ENCODE data around the gene COPG2.
"Not testable (repeated sequence)": the region's sequence is repeated elsewhere in the genome, so short reads cannot be mapped to it uniquely, and the experiment has no call there.

The COPG2 gene

DNA sequence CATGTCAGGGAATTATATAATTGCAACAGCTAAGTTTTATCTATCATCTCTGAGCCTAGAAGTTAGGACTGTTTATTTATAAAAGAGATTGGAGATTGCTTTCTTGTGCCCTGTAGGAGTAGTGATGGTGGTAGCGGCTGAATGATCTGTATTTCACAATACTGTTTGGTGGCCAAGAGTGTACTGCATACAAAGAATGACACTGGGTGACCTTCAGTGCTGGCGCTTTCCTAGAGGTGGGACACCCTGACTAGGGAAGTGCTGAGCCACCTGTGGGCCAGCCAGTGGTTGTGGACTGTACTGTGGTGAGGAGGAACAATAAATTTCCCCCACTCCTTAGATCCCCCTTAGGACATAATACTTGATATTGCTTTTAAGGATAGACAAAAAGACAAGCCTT is 53.0 kb downstream of the COPG2 start:
- H3K27ac ChIP-seq (ENCODE audit: low read depth, low read length): no peak overlapping the region
- H3K9me3 ChIP-seq (ENCODE audit: control insufficient read depth, insufficient read depth, low read depth, low read length): 0 out of 2 replicates have a peak, but pooled peaks cover 6% of the 10 kb centered on the region
- H3K27me3 ChIP-seq (ENCODE audit: control insufficient read depth, insufficient read depth, low read length): no peaks in the 10 kb centered on the region
- no peaks in the 10 kb centered on the region for H3K4me1 ChIP-seq (ENCODE audit: control insufficient read depth, insufficient read depth, low read length)
- H3K9ac ChIP-seq (ENCODE audit: low read length): no peak overlapping the region
- H3K36me3 ChIP-seq (ENCODE audit: control insufficient read depth, insufficient read depth, low read length): peaks cover 50% of the 10 kb centered on the region
- H3K4me3 ChIP-seq (ENCODE audit: low read depth, low read length): no peak overlapping the region

- Histone ChIP-seq H3K4me3 (ENCODE audit: low read depth, low read length) (no peak overlapping the region), H3K36me3 (ENCODE audit: control insufficient read depth, insufficient read depth, low read length) (peaks cover 61% of the 10 kb centered on the region), H3K4me1 (ENCODE audit: control insufficient read depth, insufficient read depth, low read length) (no peaks in the 10 kb centered on the region), H3K27me3 (ENCODE audit: control insufficient read depth, insufficient read depth, low read length) (no peaks in the 10 kb centered on the region), H3K9ac (ENCODE audit: low read length) (no peak overlapping the region), H3K9me3 (ENCODE audit: control insufficient read depth, insufficient read depth, low read depth, low read length) (0 out of 2 replicates have a peak, but pooled peaks cover 6% of the 10 kb centered on the region), H3K27ac (ENCODE audit: low read depth, low read length) (no peak overlapping the region)
Observed at GRCh38 chr7:130614449-130614848, 54.1 kb downstream of the COPG2 start.

GRCh38 chr7:130611218-130611617 is 57.3 kb downstream of the COPG2 start:
- no peaks in the 10 kb centered on the region for H3K4me1 ChIP-seq (ENCODE audit: control insufficient read depth, insufficient read depth, low read length)
- no peak overlapping the region for H3K4me3 ChIP-seq (ENCODE audit: low read depth, low read length)
- H3K27me3 ChIP-seq (ENCODE audit: control insufficient read depth, insufficient read depth, low read length): no peaks in the 10 kb centered on the region
- 0 out of 2 replicates have a peak, but pooled peaks cover 4% of the 10 kb centered on the region for H3K9me3 ChIP-seq (ENCODE audit: control insufficient read depth, insufficient read depth, low read depth, low read length)
- H3K36me3 ChIP-seq (ENCODE audit: control insufficient read depth, insufficient read depth, low read length): peaks cover 82% of the 10 kb centered on the region
- H3K9ac ChIP-seq (ENCODE audit: low read length): no peak overlapping the region
- no peak overlapping the region for H3K27ac ChIP-seq (ENCODE audit: low read depth, low read length)

DNA sequence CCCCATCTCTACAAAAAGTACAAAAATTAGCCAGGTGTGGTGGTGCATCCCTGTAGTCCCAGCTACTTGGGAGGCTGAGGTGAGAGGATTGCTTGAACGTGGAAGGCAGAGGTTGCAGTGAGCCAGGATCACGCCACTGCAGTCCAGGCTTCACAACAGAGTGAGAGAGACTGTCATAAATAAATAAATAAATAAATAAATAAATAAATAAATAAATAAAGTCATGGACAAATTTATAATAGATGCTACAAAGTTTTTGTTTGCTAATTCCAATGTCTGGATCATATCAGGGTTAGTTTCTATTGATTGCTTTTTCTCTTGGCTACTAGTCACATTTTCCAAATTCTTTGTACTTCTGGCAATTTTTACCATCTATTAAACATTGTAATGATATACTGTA is 61.5 kb downstream of the COPG2 start:
- not testable (repeated sequence) for H3K9me3 ChIP-seq (ENCODE audit: control insufficient read depth, insufficient read depth, low read depth, low read length); H3K4me3 ChIP-seq (ENCODE audit: low read depth, low read length); H3K27ac ChIP-seq (ENCODE audit: low read depth, low read length); H3K27me3 ChIP-seq (ENCODE audit: control insufficient read depth, insufficient read depth, low read length); H3K9ac ChIP-seq (ENCODE audit: low read length); H3K4me1 ChIP-seq (ENCODE audit: control insufficient read depth, insufficient read depth, low read length)
- peaks cover 57% of the 10 kb centered on the region for H3K36me3 ChIP-seq (ENCODE audit: control insufficient read depth, insufficient read depth, low read length)

DNA sequence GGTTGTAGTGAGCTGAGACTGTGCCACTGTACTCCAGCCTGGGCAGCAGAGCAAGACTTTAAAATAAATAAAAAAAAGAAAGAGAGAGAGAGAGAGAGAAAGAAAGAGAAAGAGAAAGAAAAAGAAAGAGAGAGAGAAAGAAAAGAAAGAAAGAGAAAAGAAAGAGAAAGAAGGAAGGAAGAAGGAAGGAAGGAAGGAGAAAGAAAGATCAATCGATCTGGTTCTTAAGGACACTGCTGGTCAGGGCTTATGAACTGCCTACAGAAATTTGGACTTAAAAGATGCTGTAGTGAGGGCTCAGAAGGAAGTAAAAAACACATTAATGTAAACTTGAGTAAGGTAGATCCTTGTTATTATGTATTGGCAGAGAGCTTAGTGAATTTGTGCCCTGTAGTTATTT is 62.4 kb downstream of the COPG2 start:
- Histone ChIP-seq H3K27ac (ENCODE audit: low read depth, low read length) (no peak overlapping the region), H3K36me3 (ENCODE audit: control insufficient read depth, insufficient read depth, low read length) (peaks cover 48% of the 10 kb centered on the region)

DNA sequence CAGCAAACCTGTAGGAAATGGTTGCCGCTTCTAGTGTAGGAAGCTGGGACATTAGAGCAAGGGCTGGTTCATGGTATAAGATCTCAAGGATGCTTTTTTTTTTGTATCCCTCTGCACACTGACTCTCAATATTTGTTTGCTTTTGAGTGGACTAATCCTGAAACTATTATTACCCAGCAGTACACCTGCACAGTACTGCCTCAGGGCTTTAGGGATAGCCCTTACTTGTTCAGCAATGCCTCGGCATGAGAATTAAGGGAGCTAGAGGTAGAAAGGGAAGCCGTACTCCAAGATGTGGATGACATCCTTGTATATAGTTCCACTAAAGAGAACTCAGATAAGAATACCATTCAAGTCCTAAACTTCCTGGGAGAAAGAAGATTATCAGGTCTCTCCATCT is 70.5 kb downstream of the COPG2 start:
- Histone ChIP-seq H3K9me3 (ENCODE audit: control insufficient read depth, insufficient read depth, low read depth, low read length) (no peaks in the 10 kb centered on the region), H3K4me3 (ENCODE audit: low read depth, low read length) (no peak overlapping the region), H3K36me3 (ENCODE audit: control insufficient read depth, insufficient read depth, low read length) (0 out of 2 replicates have a peak, but pooled peaks cover 2% of the 10 kb centered on the region), H3K27me3 (ENCODE audit: control insufficient read depth, insufficient read depth, low read length) (no peaks in the 10 kb centered on the region), H3K4me1 (ENCODE audit: control insufficient read depth, insufficient read depth, low read length) (no peaks in the 10 kb centered on the region), H3K27ac (ENCODE audit: low read depth, low read length) (no peak overlapping the region), H3K9ac (ENCODE audit: low read length) (no peak overlapping the region)

More for the DNA sequence above, 62.4 kb downstream of the COPG2 start:
- Histone ChIP-seq H3K9ac (ENCODE audit: low read length) (no peak overlapping the region), H3K4me1 (ENCODE audit: control insufficient read depth, insufficient read depth, low read length) (no peaks in the 10 kb centered on the region), H3K9me3 (ENCODE audit: control insufficient read depth, insufficient read depth, low read depth, low read length) (no peaks in the 10 kb centered on the region), H3K4me3 (ENCODE audit: low read depth, low read length) (no peak overlapping the region), H3K27me3 (ENCODE audit: control insufficient read depth, insufficient read depth, low read length) (no peaks in the 10 kb centered on the region)

- no peak overlapping the region for H3K27ac ChIP-seq (ENCODE audit: low read depth, low read length)
- H3K4me3 ChIP-seq (ENCODE audit: low read depth, low read length): no peak overlapping the region
- no peaks in the 10 kb centered on the region for H3K4me1 ChIP-seq (ENCODE audit: control insufficient read depth, insufficient read depth, low read length)
- no peak overlapping the region for H3K9ac ChIP-seq (ENCODE audit: low read length)
- H3K27me3 ChIP-seq (ENCODE audit: control insufficient read depth, insufficient read depth, low read length): no peaks in the 10 kb centered on the region
- no peaks in the 10 kb centered on the region for H3K36me3 ChIP-seq (ENCODE audit: control insufficient read depth, insufficient read depth, low read length)
- no peaks in the 10 kb centered on the region for H3K9me3 ChIP-seq (ENCODE audit: control insufficient read depth, insufficient read depth, low read depth, low read length)
Observed at GRCh38 chr7:130595986-130596385, 72.6 kb downstream of the COPG2 start.

GRCh38 chr7:130593033-130593432 is 75.5 kb downstream of the COPG2 start:
- Histone ChIP-seq H3K4me3 (ENCODE audit: low read depth, low read length) (no peak overlapping the region), H3K9me3 (ENCODE audit: control insufficient read depth, insufficient read depth, low read depth, low read length) (peaks cover 3% of the 10 kb centered on the region; the same call in 1 of the 2 replicates), H3K4me1 (ENCODE audit: control insufficient read depth, insufficient read depth, low read length) (no peaks in the 10 kb centered on the region)

DNA sequence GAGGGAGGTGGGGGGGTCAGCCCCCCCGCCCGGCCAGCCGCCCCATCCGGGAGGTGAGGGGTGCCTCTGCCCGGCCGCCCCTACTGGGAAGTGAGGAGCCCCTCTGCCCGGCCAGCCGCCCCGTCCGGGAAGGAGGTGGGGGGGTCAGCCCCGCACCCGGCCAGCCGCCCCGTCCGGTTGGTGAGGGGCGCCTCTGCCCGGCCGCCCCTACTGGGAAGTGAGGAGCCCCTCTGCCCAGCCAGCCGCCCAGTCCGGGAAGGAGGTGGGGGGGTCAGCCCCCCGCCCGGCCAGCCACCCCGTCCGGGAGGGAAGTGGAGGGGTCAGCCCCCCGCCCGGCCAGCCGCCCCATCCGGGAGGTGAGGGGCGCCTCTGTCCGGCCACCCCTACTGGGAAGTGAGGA is 77.1 kb downstream of the COPG2 start:
- H3K27me3 ChIP-seq (ENCODE audit: control insufficient read depth, insufficient read depth, low read length); H3K9ac ChIP-seq (ENCODE audit: low read length); H3K4me3 ChIP-seq (ENCODE audit: low read depth, low read length); H3K36me3 ChIP-seq (ENCODE audit: control insufficient read depth, insufficient read depth, low read length); H3K9me3 ChIP-seq (ENCODE audit: control insufficient read depth, insufficient read depth, low read depth, low read length); H3K4me1 ChIP-seq (ENCODE audit: control insufficient read depth, insufficient read depth, low read length); H3K27ac ChIP-seq (ENCODE audit: low read depth, low read length): not testable (repeated sequence)

More at GRCh38 chr7:130593033-130593432, 75.5 kb downstream of the COPG2 start:
- no peaks in the 10 kb centered on the region for H3K27me3 ChIP-seq (ENCODE audit: control insufficient read depth, insufficient read depth, low read length)
- no peak overlapping the region for H3K27ac ChIP-seq (ENCODE audit: low read depth, low read length)
- H3K36me3 ChIP-seq (ENCODE audit: control insufficient read depth, insufficient read depth, low read length): no peaks in the 10 kb centered on the region
- H3K9ac ChIP-seq (ENCODE audit: low read length): no peak overlapping the region

DNA sequence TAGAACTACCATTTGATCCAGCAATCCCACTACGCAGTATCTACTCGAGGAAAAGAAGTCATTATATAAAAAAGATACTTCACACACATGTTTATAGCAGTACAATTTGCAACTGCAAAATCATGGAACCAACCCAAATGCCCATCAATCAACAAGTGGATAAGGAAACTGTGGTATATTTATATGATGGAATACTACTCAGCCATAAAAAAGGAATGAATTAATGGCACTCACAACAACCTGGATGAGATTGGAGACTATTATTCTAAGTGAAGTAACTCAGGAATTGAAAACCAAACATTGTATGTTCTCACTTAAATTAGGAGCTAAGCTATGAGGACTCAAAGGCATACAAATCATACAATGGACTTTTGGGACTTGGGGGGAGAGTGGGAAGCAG is 82.6 kb downstream of the COPG2 start:
- not testable (repeated sequence) for H3K9ac ChIP-seq (ENCODE audit: low read length); H3K36me3 ChIP-seq (ENCODE audit: control insufficient read depth, insufficient read depth, low read length); H3K27me3 ChIP-seq (ENCODE audit: control insufficient read depth, insufficient read depth, low read length); H3K4me3 ChIP-seq (ENCODE audit: low read depth, low read length); H3K27ac ChIP-seq (ENCODE audit: low read depth, low read length); H3K9me3 ChIP-seq (ENCODE audit: control insufficient read depth, insufficient read depth, low read depth, low read length); H3K4me1 ChIP-seq (ENCODE audit: control insufficient read depth, insufficient read depth, low read length)

DNA sequence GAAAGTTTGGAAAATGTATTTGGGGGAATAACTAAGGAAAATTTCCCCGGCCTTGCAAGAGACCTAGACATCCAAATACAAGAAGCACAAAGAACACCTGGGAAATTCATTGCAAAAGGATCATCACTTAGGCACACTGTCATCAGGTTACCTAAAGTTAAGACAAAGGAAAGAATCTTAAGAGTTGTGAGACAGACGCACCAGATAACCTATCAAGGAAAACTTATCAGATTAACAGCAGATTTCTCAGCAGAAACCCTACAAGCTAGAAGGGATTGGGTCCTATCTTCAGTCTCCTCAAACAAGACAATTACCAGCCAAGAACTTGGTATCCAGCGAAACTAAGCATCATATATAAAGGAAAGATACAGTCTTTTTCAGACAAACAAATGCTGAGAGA is 93.4 kb downstream of the COPG2 start:
- not testable (repeated sequence) for H3K4me1 ChIP-seq (ENCODE audit: control insufficient read depth, insufficient read depth, low read length); H3K9me3 ChIP-seq (ENCODE audit: control insufficient read depth, insufficient read depth, low read depth, low read length); H3K9ac ChIP-seq (ENCODE audit: low read length); H3K36me3 ChIP-seq (ENCODE audit: control insufficient read depth, insufficient read depth, low read length); H3K27me3 ChIP-seq (ENCODE audit: control insufficient read depth, insufficient read depth, low read length); H3K4me3 ChIP-seq (ENCODE audit: low read depth, low read length); H3K27ac ChIP-seq (ENCODE audit: low read depth, low read length)

GRCh38 chr7:130570144-130570543 is 98.4 kb downstream of the COPG2 start:
- not testable (repeated sequence) for H3K27me3 ChIP-seq (ENCODE audit: control insufficient read depth, insufficient read depth, low read length); H3K36me3 ChIP-seq (ENCODE audit: control insufficient read depth, insufficient read depth, low read length); H3K4me1 ChIP-seq (ENCODE audit: control insufficient read depth, insufficient read depth, low read length); H3K27ac ChIP-seq (ENCODE audit: low read depth, low read length); H3K9ac ChIP-seq (ENCODE audit: low read length); H3K4me3 ChIP-seq (ENCODE audit: low read depth, low read length)
- peaks cover 12% of the 10 kb centered on the region for H3K9me3 ChIP-seq (ENCODE audit: control insufficient read depth, insufficient read depth, low read depth, low read length)

Data from HUES6 (cell line).